Activated CD8-positive, alpha-beta T cell treated with anti-CD3 and anti-CD28 coated beads for 36 hours (primary cell): ENCODE data around the gene BMPR2. TPM values are rescaled to one million over a fixed set of nuclear protein-coding genes. Genes with fewer than 3 reads are reported as not detected.

Experiments
- ATAC-seq: fragments of 200-7000 bp; cut with Tn5 transposase; one replicate; pipeline ENCODE4 v1.10.0; 2021; ENCODE audit warnings: mild to moderate bottlenecking, moderate library complexity
- CTCF ChIA-PET: fragments of 350-600 bp; sonication (Branson Sonifier 250); formaldehyde crosslinking; loops from one replicate; lab custom pipeline; 2021; ENCODE audit warnings: antibody characterized with exemption; lab: Charles Lee
- POLR2A ChIA-PET: fragments of 350-600 bp; sonication (Branson Sonifier 250); formaldehyde crosslinking; loops from one replicate; lab custom pipeline; 2021; ENCODE audit warnings: antibody characterized with exemption; lab: Charles Lee
- DNase-seq: peaks from one replicate; pipeline ENCODE4 v3.0.0-alpha.2; 2020
- H3K27ac Mint-ChIP-seq: one replicate; pipeline ENCODE4 v1.8.0; 2021; ENCODE audit warnings: mild to moderate bottlenecking, mixed read lengths
- H3K27me3 Mint-ChIP-seq: one replicate; pipeline ENCODE4 v1.8.0; 2021; ENCODE audit warnings: mixed read lengths
- H3K36me3 Mint-ChIP-seq: one replicate; pipeline ENCODE4 v1.8.0; 2021; ENCODE audit warnings: low read depth, mixed read lengths
- H3K4me1 Mint-ChIP-seq: one replicate; pipeline ENCODE4 v1.8.0; 2021; ENCODE audit warnings: low read depth, mixed read lengths
- H3K4me3 Mint-ChIP-seq: one replicate; pipeline ENCODE4 v1.8.0; 2021; ENCODE audit warnings: mild to moderate bottlenecking, moderate library complexity, mixed read lengths
- H3K9me3 Mint-ChIP-seq: one replicate; pipeline ENCODE4 v1.8.0; 2021; ENCODE audit warnings: mixed read lengths
- intact Hi-C: fragments of 100-400 bp; cut with micrococcal nuclease; formaldehyde crosslinking; loops from one replicate; pipeline ENCODE4 v1.10.0; 2022
- total RNA-seq, 2 experiments: library from RNA; stranded (reverse); gene quantifications; one replicate each; pipeline ENCODE4 v1.2.3, GENCODE V29; 2021
- TF ChIP-seq, protein P1 (sequence below): fragments of 200-600 bp; IDR thresholded peaks from one replicate; pipeline ENCODE4 v1.8.0; 2022; ENCODE audit warnings: antibody characterized with exemption, mild to moderate bottlenecking

Gene BMPR2
- total RNA-seq, 2 experiments from 2014 or later: 7.1 to 7.7 TPM

DNA sequence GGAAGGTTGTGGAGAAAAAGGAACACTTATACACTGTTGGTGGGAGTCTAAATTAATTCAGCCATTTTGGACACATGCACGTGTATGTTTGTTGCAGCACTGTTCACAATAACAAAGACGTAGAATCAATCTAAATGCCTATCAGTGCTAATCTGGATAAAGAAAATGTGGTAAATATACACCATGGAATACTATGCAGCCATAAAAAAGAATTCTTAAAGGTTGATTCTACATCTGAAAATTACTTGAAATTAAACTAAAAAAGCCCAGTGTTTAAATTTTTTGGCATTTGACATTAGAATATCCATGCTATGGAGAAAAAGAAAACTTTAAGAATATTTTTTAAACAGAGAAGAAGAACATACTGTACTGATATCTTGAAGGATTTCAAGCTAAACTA is 84.0 kb downstream of the BMPR2 start:
- Mint-ChIP-seq H3K4me1 (no peaks in the 10 kb centered on the region), H3K9me3 (peaks cover 7% of the 10 kb centered on the region), H3K4me3 (no peak overlapping the region), H3K27me3 (no peaks in the 10 kb centered on the region), H3K36me3 (peaks cover 5% of the 10 kb centered on the region), H3K27ac (no peak overlapping the region)
- POLR2A ChIA-PET: no interaction called here
- CTCF ChIA-PET: no interaction called here
- DNase-seq (no peak), ATAC-seq (no peak)
- TF ChIP-seq, protein P1, sequence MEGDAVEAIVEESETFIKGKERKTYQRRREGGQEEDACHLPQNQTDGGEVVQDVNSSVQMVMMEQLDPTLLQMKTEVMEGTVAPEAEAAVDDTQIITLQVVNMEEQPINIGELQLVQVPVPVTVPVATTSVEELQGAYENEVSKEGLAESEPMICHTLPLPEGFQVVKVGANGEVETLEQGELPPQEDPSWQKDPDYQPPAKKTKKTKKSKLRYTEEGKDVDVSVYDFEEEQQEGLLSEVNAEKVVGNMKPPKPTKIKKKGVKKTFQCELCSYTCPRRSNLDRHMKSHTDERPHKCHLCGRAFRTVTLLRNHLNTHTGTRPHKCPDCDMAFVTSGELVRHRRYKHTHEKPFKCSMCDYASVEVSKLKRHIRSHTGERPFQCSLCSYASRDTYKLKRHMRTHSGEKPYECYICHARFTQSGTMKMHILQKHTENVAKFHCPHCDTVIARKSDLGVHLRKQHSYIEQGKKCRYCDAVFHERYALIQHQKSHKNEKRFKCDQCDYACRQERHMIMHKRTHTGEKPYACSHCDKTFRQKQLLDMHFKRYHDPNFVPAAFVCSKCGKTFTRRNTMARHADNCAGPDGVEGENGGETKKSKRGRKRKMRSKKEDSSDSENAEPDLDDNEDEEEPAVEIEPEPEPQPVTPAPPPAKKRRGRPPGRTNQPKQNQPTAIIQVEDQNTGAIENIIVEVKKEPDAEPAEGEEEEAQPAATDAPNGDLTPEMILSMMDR: no peak
- intact Hi-C loops: no loop called here

DNA sequence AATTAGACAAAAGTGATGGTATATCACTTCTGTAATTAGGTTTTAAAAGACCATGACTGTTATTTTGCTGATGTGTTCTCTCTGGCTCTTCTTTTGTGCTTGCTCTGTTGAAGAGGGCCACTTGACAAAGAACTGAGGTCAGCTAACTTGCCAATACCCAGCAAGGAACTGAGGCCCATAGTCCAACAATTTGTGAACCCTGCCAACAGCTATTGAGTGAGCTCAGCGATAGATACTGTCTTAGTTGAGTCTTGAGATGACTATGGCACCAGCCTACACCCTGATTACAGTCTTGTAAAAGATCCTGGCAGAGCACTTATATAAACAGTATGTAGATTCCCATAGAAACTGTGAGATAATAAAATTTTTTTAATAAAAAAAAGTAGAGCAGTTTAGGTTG is 103.0 kb downstream of the BMPR2 start:
- Mint-ChIP-seq H3K9me3 (no peaks in the 10 kb centered on the region), H3K4me1 (peaks cover 13% of the 10 kb centered on the region), H3K27me3 (no peaks in the 10 kb centered on the region), H3K27ac (peak overlapping the region; percentile 26), H3K36me3 (peaks cover 1% of the 10 kb centered on the region), H3K4me3 (no peak overlapping the region)
- ChIA-PET POLR2A (no interaction called here), CTCF (no interaction called here)
- peak; percentile 42 for ATAC-seq
- no peak for DNase-seq
- TF ChIP-seq, protein P1: no peak
- intact Hi-C loops: no loop called here

DNA sequence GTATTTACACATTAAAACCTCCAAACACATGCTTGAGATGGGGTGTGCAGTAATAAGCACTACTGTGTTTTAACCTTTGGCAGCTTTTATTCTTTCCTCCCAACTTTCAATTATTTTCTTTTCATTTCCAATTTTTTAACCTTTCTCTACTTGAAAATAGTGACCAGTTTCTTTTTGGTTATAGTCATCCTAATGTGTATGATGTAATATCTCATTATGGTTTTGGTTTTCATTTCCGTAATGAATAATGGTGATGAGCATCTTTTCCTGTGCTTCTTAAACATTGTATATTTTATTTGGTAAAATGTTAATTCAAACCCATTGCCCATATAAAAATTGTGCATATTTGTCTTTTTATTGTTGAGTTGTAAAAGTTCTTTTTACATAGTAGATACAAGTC is 103.5 kb downstream of the BMPR2 start:
- DNase-seq: no peak
- ChIA-PET POLR2A (no interaction called here), CTCF (no interaction called here)
- H3K27me3 Mint-ChIP-seq: no peaks in the 10 kb centered on the region
- H3K4me3 Mint-ChIP-seq: no peak overlapping the region
- peaks cover 13% of the 10 kb centered on the region for H3K4me1 Mint-ChIP-seq
- H3K36me3 Mint-ChIP-seq: peaks cover 1% of the 10 kb centered on the region
- peak; percentile 45 for ATAC-seq
- TF ChIP-seq, protein P1: no peak
- no peaks in the 10 kb centered on the region for H3K9me3 Mint-ChIP-seq
- intact Hi-C loops: no loop called here
- H3K27ac Mint-ChIP-seq: peak overlapping the region; percentile 44

DNA sequence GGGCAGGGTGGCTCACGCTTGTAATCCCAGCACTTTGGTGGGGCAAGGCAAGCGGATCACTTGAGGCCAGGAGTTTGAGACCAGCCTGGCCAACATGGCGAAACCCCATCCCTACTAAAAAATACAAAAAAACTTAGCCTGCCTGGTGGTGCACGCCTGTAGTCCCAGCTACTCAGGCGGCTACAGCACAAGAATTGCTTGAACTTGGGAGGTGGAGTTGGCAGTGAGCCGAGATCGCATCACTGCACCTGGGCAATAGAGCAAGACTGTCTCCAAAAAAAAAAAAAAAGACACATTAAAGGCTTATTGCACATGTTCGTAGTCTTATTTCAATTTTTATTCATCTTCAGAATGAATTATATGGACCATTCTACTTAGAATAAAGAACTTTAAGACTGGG is 110.2 kb downstream of the BMPR2 start:
- Mint-ChIP-seq H3K27ac (no peak overlapping the region), H3K9me3 (no peaks in the 10 kb centered on the region), H3K27me3 (no peaks in the 10 kb centered on the region), H3K4me3 (no peak overlapping the region), H3K4me1 (no peaks in the 10 kb centered on the region), H3K36me3 (no peaks in the 10 kb centered on the region)
- ATAC-seq (no peak), DNase-seq (no peak)
- ChIA-PET CTCF (no interaction called here), POLR2A (no interaction called here)
- intact Hi-C loops: no loop called here
- TF ChIP-seq, protein P1: no peak

DNA sequence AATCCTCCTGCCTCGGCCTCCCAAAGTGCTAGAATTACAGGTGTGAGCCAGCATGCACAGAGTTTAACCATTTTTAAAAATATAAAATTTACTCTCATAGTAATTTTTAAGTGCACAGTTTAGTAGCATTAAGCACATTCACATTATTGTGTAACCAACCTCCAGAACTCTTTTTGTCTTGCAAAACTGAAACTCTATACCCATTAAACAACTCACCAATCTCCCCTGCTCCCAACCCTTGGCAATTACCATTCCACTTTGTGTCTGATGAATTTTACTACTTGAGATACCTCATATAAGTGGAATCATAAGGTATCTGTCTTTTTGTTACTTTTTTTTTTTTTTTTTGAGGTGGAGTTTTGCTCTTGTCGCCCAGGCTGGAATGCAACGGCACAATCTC is 112.5 kb downstream of the BMPR2 start:
- H3K27me3 Mint-ChIP-seq: no peaks in the 10 kb centered on the region
- CTCF ChIA-PET: no interaction called here
- no peak for ATAC-seq

More for the DNA sequence above, 112.5 kb downstream of the BMPR2 start:
- Mint-ChIP-seq H3K4me1 (no peaks in the 10 kb centered on the region), H3K27ac (no peak overlapping the region), H3K4me3 (no peak overlapping the region), H3K36me3 (no peaks in the 10 kb centered on the region), H3K9me3 (no peaks in the 10 kb centered on the region)
- DNase-seq: no peak
- TF ChIP-seq, protein P1: no peak
- intact Hi-C loops: no loop called here
- POLR2A ChIA-PET: no interaction called here
